Measurements from ENCODE around the gene NMU.

The NMU gene

GRCh38 chr4:55681430-55681829 is 45.3 kb upstream of the NMU start:
- Histone ChIP-seq H4K20me1 (ENCODE audit: insufficient read depth, low read length) (no peaks in the 10 kb centered on the region), H3K9me2 (ENCODE audit: low read depth, low read length) (no peaks in the 10 kb centered on the region), H3K9ac (ENCODE audit: low read length) (no peak overlapping the region), H3K79me2 (ENCODE audit: insufficient read depth, low read length) (no peaks in the 10 kb centered on the region), H3K27me3 (ENCODE audit: insufficient read depth, low read length) (no peaks in the 10 kb centered on the region), H3K27ac (ENCODE audit: low read depth, low read length, poor library complexity, severe bottlenecking) (no peak overlapping the region), H3K4me2 (ENCODE audit: low read length) (no peak overlapping the region), H3K36me3 (ENCODE audit: insufficient read depth, low read length) (no peaks in the 10 kb centered on the region), H3K4me3 (ENCODE audit: low read depth, low read length, poor library complexity, severe bottlenecking) (no peak overlapping the region), H3K9me3 (ENCODE audit: low read length) (no peaks in the 10 kb centered on the region), H2AFZ (ENCODE audit: low read length) (no peak overlapping the region), H3F3A (ENCODE audit: insufficient read depth, low read length) (no peaks in the 10 kb centered on the region), H3K4me1 (ENCODE audit: insufficient read depth, low read length, severe bottlenecking) (no peaks in the 10 kb centered on the region)
- TF ChIP-seq EZH2 (IDR thresholded peaks at IDR 0.05; ENCODE audit: borderline replicate concordance, low read length) = no peak
- TF ChIP-seq CTCF (IDR thresholded peaks at IDR 0.05; ENCODE audit: low read length) = no peak

- Histone ChIP-seq H3K79me2 (ENCODE audit: insufficient read depth, low read length) (no peaks in the 10 kb centered on the region), H3F3A (ENCODE audit: insufficient read depth, low read length) (no peaks in the 10 kb centered on the region), H3K4me3 (ENCODE audit: low read depth, low read length, poor library complexity, severe bottlenecking) (no peak overlapping the region), H3K9ac (ENCODE audit: low read length) (no peak overlapping the region), H2AFZ (ENCODE audit: low read length) (no peak overlapping the region), H3K27me3 (ENCODE audit: insufficient read depth, low read length) (no peaks in the 10 kb centered on the region), H3K36me3 (ENCODE audit: insufficient read depth, low read length) (no peaks in the 10 kb centered on the region), H3K27ac (ENCODE audit: low read depth, low read length, poor library complexity, severe bottlenecking) (no peak overlapping the region), H3K4me1 (ENCODE audit: insufficient read depth, low read length, severe bottlenecking) (no peaks in the 10 kb centered on the region), H4K20me1 (ENCODE audit: insufficient read depth, low read length) (no peaks in the 10 kb centered on the region), H3K9me3 (ENCODE audit: low read length) (no peaks in the 10 kb centered on the region), H3K4me2 (ENCODE audit: low read length) (no peak overlapping the region), H3K9me2 (ENCODE audit: low read depth, low read length) (no peaks in the 10 kb centered on the region)
- no peak for TF ChIP-seq EZH2 (IDR thresholded peaks at IDR 0.05; ENCODE audit: borderline replicate concordance, low read length)
- TF ChIP-seq CTCF (IDR thresholded peaks at IDR 0.05; ENCODE audit: low read length) = no peak
These were observed 39.2 kb upstream of the NMU start for GRCh38 chr4:55675196-55675793.

GRCh38 chr4:55673424-55673823 is 37.3 kb upstream of the NMU start:
- Histone ChIP-seq H3K36me3 (ENCODE audit: insufficient read depth, low read length) (no peaks in the 10 kb centered on the region), H3K79me2 (ENCODE audit: insufficient read depth, low read length) (no peaks in the 10 kb centered on the region), H3K4me2 (ENCODE audit: low read length) (no peak overlapping the region), H3K9me3 (ENCODE audit: low read length) (no peaks in the 10 kb centered on the region), H3K27me3 (ENCODE audit: insufficient read depth, low read length) (no peaks in the 10 kb centered on the region), H3K27ac (ENCODE audit: low read depth, low read length, poor library complexity, severe bottlenecking) (no peak overlapping the region), H3K4me3 (ENCODE audit: low read depth, low read length, poor library complexity, severe bottlenecking) (no peak overlapping the region), H3K4me1 (ENCODE audit: insufficient read depth, low read length, severe bottlenecking) (no peaks in the 10 kb centered on the region), H3K9me2 (ENCODE audit: low read depth, low read length) (no peaks in the 10 kb centered on the region), H4K20me1 (ENCODE audit: insufficient read depth, low read length) (no peaks in the 10 kb centered on the region), H2AFZ (ENCODE audit: low read length) (no peak overlapping the region), H3K9ac (ENCODE audit: low read length) (no peak overlapping the region), H3F3A (ENCODE audit: insufficient read depth, low read length) (no peaks in the 10 kb centered on the region)
- TF ChIP-seq EZH2 (IDR thresholded peaks at IDR 0.05; ENCODE audit: borderline replicate concordance, low read length) = no peak
- no peak for TF ChIP-seq CTCF (IDR thresholded peaks at IDR 0.05; ENCODE audit: low read length)

All from OCI-LY1 (cell line).